ENCODE data around the gene SLC7A9.
"Not testable (repeated sequence)": the region's sequence is repeated elsewhere in the genome, so short reads cannot be mapped to it uniquely, and the experiment has no call there.

Gene SLC7A9

DNA sequence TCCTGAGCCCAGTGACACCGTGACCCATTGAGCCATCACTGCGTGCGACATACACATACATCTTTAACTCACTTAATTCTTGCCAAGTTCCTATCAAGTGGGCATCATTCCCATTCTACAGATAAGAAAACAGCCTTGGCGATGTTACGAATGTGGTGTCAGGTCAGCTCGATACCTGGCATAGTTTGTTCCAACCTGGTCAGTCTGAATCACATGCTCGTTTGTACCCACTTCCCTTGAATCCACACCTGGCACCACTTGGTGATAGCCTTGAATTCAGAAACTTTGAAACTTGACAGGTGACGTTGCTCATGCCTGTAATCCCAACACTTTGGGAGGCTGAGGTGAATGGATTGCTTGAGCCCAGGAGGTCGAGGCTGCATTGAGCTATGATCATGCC, 59.1 kb downstream of the SLC7A9 start:
- Histone ChIP-seq H3K27ac (ENCODE audit: low read depth, low read length) (no peak overlapping the region), H3K4me1 (ENCODE audit: control insufficient read depth in 5 of 5, insufficient read depth in 5 of 5, low read length in 5 of 5) (no peaks in the 10 kb centered on the region), H3K9me3 (ENCODE audit: control insufficient read depth in 5 of 5, low read length in 5 of 5) (no peaks in the 10 kb centered on the region), H3K9ac (ENCODE audit: low read length in 5 of 5) (no peak overlapping the region), H3K36me3 (ENCODE audit: control insufficient read depth in 5 of 5, insufficient read depth in 5 of 5, low read length in 5 of 5) (no peaks in the 10 kb centered on the region), H3K4me3 (ENCODE audit: low read depth in 1 of 5, low read length in 5 of 5) (no peak overlapping the region), H3K27me3 (ENCODE audit: control insufficient read depth in 5 of 5, insufficient read depth in 4 of 5, low read length in 5 of 5) (peaks cover 0 to 9% (median 3%) of the 10 kb centered on the region in 5 donors)

GRCh38 chr19:32809754-32810153, 59.8 kb downstream of the SLC7A9 start:
- Histone ChIP-seq H3K4me3 (ENCODE audit: low read depth in 1 of 5, low read length in 5 of 5) (no peak overlapping the region), H3K36me3 (ENCODE audit: control insufficient read depth in 5 of 5, insufficient read depth in 5 of 5, low read length in 5 of 5) (no peaks in the 10 kb centered on the region), H3K9ac (ENCODE audit: low read length in 5 of 5) (no peak overlapping the region), H3K27me3 (ENCODE audit: control insufficient read depth in 5 of 5, insufficient read depth in 4 of 5, low read length in 5 of 5) (peaks cover 0 to 9% (median 3%) of the 10 kb centered on the region in 5 donors), H3K27ac (ENCODE audit: low read depth, low read length) (no peak overlapping the region), H3K9me3 (ENCODE audit: control insufficient read depth in 5 of 5, low read length in 5 of 5) (no peaks in the 10 kb centered on the region), H3K4me1 (ENCODE audit: control insufficient read depth in 5 of 5, insufficient read depth in 5 of 5, low read length in 5 of 5) (no peaks in the 10 kb centered on the region)

DNA sequence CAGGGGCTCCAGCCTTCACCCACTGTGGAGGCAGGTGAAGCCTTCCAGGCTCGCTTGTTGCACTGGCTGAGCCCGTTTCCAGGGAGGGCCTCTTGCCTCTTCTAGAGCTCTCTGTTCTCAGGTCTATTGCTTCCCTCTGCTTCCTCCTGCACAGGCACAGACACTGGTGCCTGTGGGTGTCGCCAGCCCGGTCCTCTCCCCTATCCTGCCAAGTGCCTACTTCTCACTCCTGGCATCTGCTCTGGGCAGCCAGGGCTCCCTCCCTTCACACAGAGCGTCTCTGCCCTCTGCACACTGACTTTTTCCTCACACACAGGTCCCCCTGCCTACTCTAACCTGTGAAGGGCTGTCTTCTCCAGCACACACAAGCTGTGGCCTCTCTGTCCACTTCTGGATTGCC, 60.3 kb downstream of the SLC7A9 start:
- Histone ChIP-seq H3K4me1 (ENCODE audit: control insufficient read depth in 5 of 5, insufficient read depth in 5 of 5, low read length in 5 of 5) (no peaks in the 10 kb centered on the region), H3K27me3 (ENCODE audit: control insufficient read depth in 5 of 5, insufficient read depth in 4 of 5, low read length in 5 of 5) (peaks cover 0 to 9% (median 3%) of the 10 kb centered on the region in 5 donors), H3K9ac (ENCODE audit: low read length in 5 of 5) (no peak overlapping the region), H3K27ac (ENCODE audit: low read depth, low read length) (no peak overlapping the region), H3K4me3 (ENCODE audit: low read depth in 1 of 5, low read length in 5 of 5) (no peak overlapping the region), H3K36me3 (ENCODE audit: control insufficient read depth in 5 of 5, insufficient read depth in 5 of 5, low read length in 5 of 5) (no peaks in the 10 kb centered on the region), H3K9me3 (ENCODE audit: control insufficient read depth in 5 of 5, low read length in 5 of 5) (no peaks in the 10 kb centered on the region)

GRCh38 chr19:32808236-32808635, 61.3 kb downstream of the SLC7A9 start:
- Histone ChIP-seq H3K27me3 (ENCODE audit: control insufficient read depth in 5 of 5, insufficient read depth in 4 of 5, low read length in 5 of 5) (peaks cover 0 to 9% (median 4%) of the 10 kb centered on the region in 5 donors), H3K4me1 (ENCODE audit: control insufficient read depth in 5 of 5, insufficient read depth in 5 of 5, low read length in 5 of 5) (no peaks in the 10 kb centered on the region), H3K36me3 (ENCODE audit: control insufficient read depth in 5 of 5, insufficient read depth in 5 of 5, low read length in 5 of 5) (no peaks in the 10 kb centered on the region), H3K9ac (ENCODE audit: low read length in 5 of 5) (no peak overlapping the region), H3K4me3 (ENCODE audit: low read depth in 1 of 5, low read length in 5 of 5) (no peak overlapping the region), H3K27ac (ENCODE audit: low read depth, low read length) (no peak overlapping the region), H3K9me3 (ENCODE audit: control insufficient read depth in 5 of 5, low read length in 5 of 5) (no peaks in the 10 kb centered on the region)

DNA sequence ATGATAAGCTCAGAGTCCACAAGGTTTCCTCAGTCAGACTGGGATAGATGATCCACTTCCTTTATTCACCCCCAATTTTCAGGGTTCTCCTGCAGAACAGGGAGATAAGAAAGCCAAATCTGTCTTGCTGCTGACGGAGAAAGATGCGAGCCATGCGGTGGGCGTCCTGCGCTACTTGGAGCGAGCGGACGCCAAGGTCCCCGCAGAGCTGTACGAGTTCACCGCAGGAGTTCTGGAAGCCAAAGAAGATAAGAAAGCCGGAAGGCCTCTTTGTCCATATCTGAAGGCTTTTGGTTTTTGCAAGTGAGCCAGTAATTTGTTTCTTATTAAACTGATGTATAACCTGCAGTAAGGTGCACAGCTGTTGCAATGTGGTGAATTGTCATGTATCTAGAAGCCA, 66.7 kb downstream of the SLC7A9 start:
- Histone ChIP-seq H3K36me3 (ENCODE audit: control insufficient read depth in 5 of 5, insufficient read depth in 5 of 5, low read length in 5 of 5) (no peaks in the 10 kb centered on the region), H3K4me1 (ENCODE audit: control insufficient read depth in 5 of 5, insufficient read depth in 5 of 5, low read length in 5 of 5) (no peaks in the 10 kb centered on the region), H3K4me3 (ENCODE audit: low read depth in 1 of 5, low read length in 5 of 5) (no peak overlapping the region), H3K27ac (ENCODE audit: low read depth, low read length) (no peak overlapping the region), H3K27me3 (ENCODE audit: control insufficient read depth in 5 of 5, insufficient read depth in 4 of 5, low read length in 5 of 5) (peaks cover 0 to 3% (median 0%) of the 10 kb centered on the region in 5 donors), H3K9ac (ENCODE audit: low read length in 5 of 5) (no peak overlapping the region), H3K9me3 (ENCODE audit: control insufficient read depth in 5 of 5, low read length in 5 of 5) (no peaks in the 10 kb centered on the region)

DNA sequence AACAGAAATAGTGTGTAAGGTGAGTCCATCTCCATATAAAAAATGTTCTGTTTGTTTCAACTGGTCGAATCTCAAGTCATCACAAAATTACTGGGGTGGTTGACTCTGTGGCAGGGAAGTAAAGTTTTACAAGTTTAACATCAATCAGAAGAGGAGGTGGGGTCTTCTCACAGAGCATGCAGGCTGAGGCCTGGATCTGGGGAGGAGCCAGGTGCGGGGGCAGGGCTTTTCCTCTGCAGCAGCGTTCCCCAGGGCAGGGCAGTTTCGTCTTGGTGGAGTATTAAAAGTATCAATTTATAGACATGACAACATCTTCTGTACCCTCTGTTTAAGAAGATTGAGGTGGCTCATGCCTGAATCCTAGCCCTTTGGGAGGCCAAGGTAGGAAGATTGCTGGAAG, 68.8 kb downstream of the SLC7A9 start:
- H3K27ac ChIP-seq (ENCODE audit: low read depth, low read length), result no peak overlapping the region
- H3K27me3 ChIP-seq (ENCODE audit: control insufficient read depth in 5 of 5, insufficient read depth in 4 of 5, low read length in 5 of 5), result peaks cover 0 to 5% (median 0%) of the 10 kb centered on the region in 5 donors
- H3K36me3 ChIP-seq (ENCODE audit: control insufficient read depth in 5 of 5, insufficient read depth in 5 of 5, low read length in 5 of 5), result no peaks in the 10 kb centered on the region
- no peak overlapping the region for H3K4me3 ChIP-seq (ENCODE audit: low read depth in 1 of 5, low read length in 5 of 5)
- no peak overlapping the region for H3K9ac ChIP-seq (ENCODE audit: low read length in 5 of 5)
- no peaks in the 10 kb centered on the region for H3K4me1 ChIP-seq (ENCODE audit: control insufficient read depth in 5 of 5, insufficient read depth in 5 of 5, low read length in 5 of 5)
- no peaks in the 10 kb centered on the region for H3K9me3 ChIP-seq (ENCODE audit: control insufficient read depth in 5 of 5, low read length in 5 of 5)

GRCh38 chr19:32800191-32800590, 69.4 kb downstream of the SLC7A9 start:
- Histone ChIP-seq H3K4me3 (ENCODE audit: low read depth in 1 of 5, low read length in 5 of 5) (no peak overlapping the region), H3K4me1 (ENCODE audit: control insufficient read depth in 5 of 5, insufficient read depth in 5 of 5, low read length in 5 of 5) (no peaks in the 10 kb centered on the region), H3K27me3 (ENCODE audit: control insufficient read depth in 5 of 5, insufficient read depth in 4 of 5, low read length in 5 of 5) (peaks cover 0 to 5% (median 0%) of the 10 kb centered on the region in 5 donors), H3K36me3 (ENCODE audit: control insufficient read depth in 5 of 5, insufficient read depth in 5 of 5, low read length in 5 of 5) (no peaks in the 10 kb centered on the region), H3K9me3 (ENCODE audit: control insufficient read depth in 5 of 5, low read length in 5 of 5) (no peaks in the 10 kb centered on the region), H3K27ac (ENCODE audit: low read depth, low read length) (no peak overlapping the region), H3K9ac (ENCODE audit: low read length in 5 of 5) (no peak overlapping the region)

DNA sequence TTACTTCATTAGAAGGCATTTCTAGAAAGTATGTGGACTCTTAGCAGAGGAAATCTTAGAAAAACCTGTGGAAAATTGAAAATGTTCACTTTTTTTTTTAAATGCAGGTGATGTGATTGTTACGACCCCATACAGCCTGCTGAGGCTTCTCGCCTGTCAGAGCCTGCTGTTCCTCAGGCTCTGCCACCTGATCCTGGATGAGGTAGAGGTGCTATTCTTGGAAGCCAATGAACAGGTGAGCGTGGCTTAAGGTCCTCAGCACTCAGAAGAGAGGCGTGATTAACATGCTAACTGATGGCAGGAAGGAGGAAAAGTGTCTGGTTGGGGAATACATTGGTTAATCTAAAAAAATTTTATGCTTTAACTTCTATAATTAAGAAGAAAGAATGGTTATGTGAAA, 71.4 kb downstream of the SLC7A9 start:
- Histone ChIP-seq H3K36me3 (ENCODE audit: control insufficient read depth in 5 of 5, insufficient read depth in 5 of 5, low read length in 5 of 5) (no peaks in the 10 kb centered on the region), H3K27me3 (ENCODE audit: control insufficient read depth in 5 of 5, insufficient read depth in 4 of 5, low read length in 5 of 5) (peaks cover 0 to 5% (median 0%) of the 10 kb centered on the region in 5 donors), H3K9ac (ENCODE audit: low read length in 5 of 5) (no peak overlapping the region), H3K9me3 (ENCODE audit: control insufficient read depth in 5 of 5, low read length in 5 of 5) (no peaks in the 10 kb centered on the region), H3K4me3 (ENCODE audit: low read depth in 1 of 5, low read length in 5 of 5) (no peak overlapping the region), H3K27ac (ENCODE audit: low read depth, low read length) (no peak overlapping the region), H3K4me1 (ENCODE audit: control insufficient read depth in 5 of 5, insufficient read depth in 5 of 5, low read length in 5 of 5) (no peaks in the 10 kb centered on the region)

DNA sequence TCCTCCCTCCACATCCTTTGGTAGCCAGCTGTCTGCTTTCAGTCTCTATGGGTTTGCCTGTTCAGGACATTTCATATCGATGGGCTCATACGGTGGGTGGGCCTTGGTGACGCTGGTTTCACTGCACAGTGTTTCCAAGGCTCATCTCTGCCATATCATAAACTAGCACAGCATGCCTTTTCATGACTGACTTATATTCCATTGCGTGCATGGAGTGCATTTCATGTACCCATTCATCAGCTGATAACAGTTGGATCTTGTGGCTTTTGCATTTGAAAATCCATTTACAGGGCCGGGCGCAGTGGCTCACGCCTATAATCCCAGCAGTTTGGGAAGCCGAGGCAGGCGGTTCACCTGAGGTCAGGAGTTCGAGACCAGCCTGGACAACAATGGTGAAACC, 80.1 kb downstream of the SLC7A9 start:
- Histone ChIP-seq H3K36me3 (ENCODE audit: control insufficient read depth in 5 of 5, insufficient read depth in 5 of 5, low read length in 5 of 5) (no peaks in the 10 kb centered on the region), H3K9me3 (ENCODE audit: control insufficient read depth in 5 of 5, low read length in 5 of 5) (no peaks in the 10 kb centered on the region), H3K4me3 (ENCODE audit: low read depth in 1 of 5, low read length in 5 of 5) (no peak overlapping the region), H3K27ac (ENCODE audit: low read depth, low read length) (no peak overlapping the region), H3K9ac (ENCODE audit: low read length in 5 of 5) (no peak overlapping the region), H3K27me3 (ENCODE audit: control insufficient read depth in 5 of 5, insufficient read depth in 4 of 5, low read length in 5 of 5) (no peaks in the 10 kb centered on the region), H3K4me1 (ENCODE audit: control insufficient read depth in 5 of 5, insufficient read depth in 5 of 5, low read length in 5 of 5) (no peaks in the 10 kb centered on the region)

DNA sequence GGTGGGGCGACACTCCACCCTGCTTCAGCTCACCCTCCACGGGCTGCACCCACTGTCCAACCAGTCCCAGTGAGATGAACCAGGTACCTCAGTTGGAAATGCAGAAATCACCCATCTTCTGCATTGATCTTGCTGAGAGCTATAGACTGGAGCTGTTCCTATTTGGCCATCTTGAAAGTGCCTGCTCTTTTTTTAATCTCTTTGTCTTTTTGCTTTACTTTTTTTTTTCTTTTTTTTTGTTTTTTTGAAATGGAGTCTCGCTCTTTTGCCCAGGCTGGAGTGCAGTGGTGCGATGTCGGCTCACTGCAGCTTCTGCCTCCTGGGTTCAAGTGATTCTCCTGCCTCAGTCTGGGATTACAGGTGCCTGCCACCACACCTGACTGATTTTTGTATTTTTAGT, 81.7 kb downstream of the SLC7A9 start:
- H3K27me3 ChIP-seq (ENCODE audit: control insufficient read depth in 5 of 5, insufficient read depth in 4 of 5, low read length in 5 of 5); H3K9me3 ChIP-seq (ENCODE audit: control insufficient read depth in 5 of 5, low read length in 5 of 5); H3K4me3 ChIP-seq (ENCODE audit: low read depth in 1 of 5, low read length in 5 of 5); H3K4me1 ChIP-seq (ENCODE audit: control insufficient read depth in 5 of 5, insufficient read depth in 5 of 5, low read length in 5 of 5); H3K27ac ChIP-seq (ENCODE audit: low read depth, low read length); H3K9ac ChIP-seq (ENCODE audit: low read length in 5 of 5); H3K36me3 ChIP-seq (ENCODE audit: control insufficient read depth in 5 of 5, insufficient read depth in 5 of 5, low read length in 5 of 5): not testable (repeated sequence)

Measured in subcutaneous abdominal adipose tissue (tissue), 5 donors.